GM23338 (cell line): ENCODE measurements around the gene ADAM11. TPM values are rescaled to one million over a fixed set of nuclear protein-coding genes. Genes with fewer than 3 reads are reported as not detected.
"Not testable (repeated sequence)": the region's sequence is repeated elsewhere in the genome, so short reads cannot be mapped to it uniquely, and the experiment has no call there.

ENCODE experiments used
- ATAC-seq: fragments of 200-7000 bp; cut with Tn5 transposase; 3 replicates; pipeline ENCODE4 v1.9.1; 2020
- DNase-seq: peaks from one replicate; pipeline ENCODE4 v3.0.0-alpha.2; 2015; ENCODE audit warnings: low spot score
- H2AFZ ChIP-seq: fragments of 200-600 bp; sonication (generic); 2 replicates; pipeline ENCODE4 v1.8.0; 2016; ENCODE audit warnings: antibody characterized with exemption, mild to moderate bottlenecking, moderate library complexity
- H3F3A ChIP-seq: fragments of 200-600 bp; sonication (generic); replicated peaks from 2 replicates; pipeline ENCODE4 v1.8.0; 2017; ENCODE audit warnings: antibody characterized with exemption, mixed run types, low read depth
- H3K27ac ChIP-seq: fragments of 200-600 bp; sonication (generic); 2 replicates; pipeline ENCODE4 v1.6.1; 2016; ENCODE audit warnings: low read depth
- H3K27me3 ChIP-seq: fragments of 200-600 bp; sonication (generic); 2 replicates; pipeline ENCODE4 v1.8.0; 2016; ENCODE audit warnings: mild to moderate bottlenecking, mixed run types, moderate library complexity; ENCODE audit not compliant: insufficient read depth
- H3K36me3 ChIP-seq: fragments of 200-600 bp; sonication (generic); 2 replicates; pipeline ENCODE4 v1.8.0; 2016; ENCODE audit warnings: mild to moderate bottlenecking; ENCODE audit not compliant: insufficient read depth
- H3K4me1 ChIP-seq: fragments of 200-600 bp; sonication (generic); 2 replicates; pipeline ENCODE4 v1.8.0; 2016; ENCODE audit warnings: mild to moderate bottlenecking, moderate library complexity; ENCODE audit not compliant: insufficient read depth
- H3K4me2 ChIP-seq: fragments of 200-600 bp; sonication (generic); 2 replicates; pipeline ENCODE4 v1.7.1; 2017; ENCODE audit warnings: mixed run types
- H3K4me3 ChIP-seq: fragments of 200-600 bp; sonication (generic); 2 replicates; pipeline ENCODE4 v1.6.1; 2016; ENCODE audit warnings: mixed run types
- H3K79me2 ChIP-seq: fragments of 200-600 bp; sonication (generic); replicated peaks from 2 replicates; pipeline ENCODE4 v1.8.0; 2017; ENCODE audit warnings: mild to moderate bottlenecking; ENCODE audit not compliant: insufficient read depth
- H3K9me2 ChIP-seq: fragments of 200-600 bp; sonication (generic); 2 replicates; pipeline ENCODE4 v1.8.0; 2017; ENCODE audit not compliant: insufficient read depth
- H4K20me1 ChIP-seq: fragments of 200-600 bp; sonication (generic); replicated peaks from 2 replicates; pipeline ENCODE4 v1.8.0; 2017; ENCODE audit warnings: mild to moderate bottlenecking; ENCODE audit not compliant: insufficient read depth
- H3K27ac Mint-ChIP-seq: 2 replicates; pipeline ENCODE4 v1.8.0; 2020; ENCODE audit warnings: inconsistent platforms, mild to moderate bottlenecking, moderate library complexity, mixed read lengths
- H3K27me3 Mint-ChIP-seq: 3 replicates; pipeline ENCODE4 v1.8.0; 2022; ENCODE audit warnings: low read depth, mild to moderate bottlenecking, moderate library complexity, mixed read lengths, inconsistent platforms; ENCODE audit not compliant: insufficient read depth, poor library complexity
- H3K36me3 Mint-ChIP-seq: 3 replicates; pipeline ENCODE4 v1.8.0; 2021; ENCODE audit warnings: low read depth, mild to moderate bottlenecking, inconsistent platforms, moderate library complexity, mixed read lengths
- H3K4me1 Mint-ChIP-seq: 3 replicates; pipeline ENCODE4 v1.8.0; 2020; ENCODE audit warnings: mild to moderate bottlenecking, inconsistent platforms, mixed read lengths
- H3K4me3 Mint-ChIP-seq: 3 replicates; pipeline ENCODE4 v1.8.0; 2021; ENCODE audit warnings: moderate library complexity, mild to moderate bottlenecking, inconsistent platforms, mixed read lengths
- H3K9me3 Mint-ChIP-seq: 3 replicates; pipeline ENCODE4 v1.8.0; 2020; ENCODE audit warnings: moderate library complexity, mild to moderate bottlenecking, inconsistent platforms, mixed read lengths
- CTCF ChIP-seq, 2 experiments: fragments of 200-600 bp in 1 of 2; sonication (generic) in 1 of 2; conservative IDR thresholded peaks; 2 replicates each; pipeline versions ENCODE4 v1.5.1 to v1.6.1; 2016 to 2017; ENCODE audit warnings: antibody characterized with exemption in 2 of 2, low read depth in 2 of 2, mild to moderate bottlenecking in 2 of 2, moderate library complexity in 1 of 2
- ETS1 ChIP-seq: IDR thresholded peaks from 2 replicates; pipeline ENCODE4 v1.6.1; 2016; ENCODE audit warnings: antibody characterized with exemption
- EZH2 ChIP-seq: fragments of 200-600 bp; sonication (generic); IDR thresholded peaks from one replicate; pipeline ENCODE4 v1.8.0; 2017; ENCODE audit warnings: antibody characterized with exemption, mild to moderate bottlenecking, low read depth; ENCODE audit not compliant: unreplicated experiment
- JUNB ChIP-seq: IDR thresholded peaks from one replicate; pipeline ENCODE4 v1.6.1; 2016; ENCODE audit warnings: antibody characterized with exemption; ENCODE audit not compliant: unreplicated experiment
- ZNF462 ChIP-seq: fragments of 250-450 bp; sonication (Bioruptor Pico); IDR thresholded peaks from 2 replicates; pipeline ENCODE4 v1.5.0; 2020; ENCODE audit warnings: mild to moderate bottlenecking, moderate library complexity
- polyA plus RNA-seq: library from polyadenylated mRNA; unstranded; fragments of >200 nt; fragmentation: Nextera tagmentation; extraction: Ambion mirVana; gene quantifications from 2 replicates; pipeline ENCODE4 v1.2.1, GENCODE V29; 2016
- total RNA-seq: library from RNA; depleted of rRNA; stranded (reverse); fragments of >200 nt; shearing (Covaris generic); gene quantifications from 2 replicates; pipeline ENCODE4 v1.2.3, GENCODE V29; 2014

Gene ADAM11
- total and polyA plus RNA-seq, 2 experiments from 2014 or later: 0.55 to 4.7 TPM

- no peak for TF ChIP-seq ZNF462 (CRISPR knock-in tag)
- no peak for TF ChIP-seq CTCF (conservative IDR thresholded peaks at IDR 0.05; ENCODE audit: low read depth in 2 of 2)
- no peak for TF ChIP-seq JUNB
- no peak for TF ChIP-seq ETS1
- no peak for TF ChIP-seq EZH2
Observed at GRCh38 chr17:44754276-44754675, 4.5 kb upstream of the ADAM11 start (continued).

- H3K4me1 ChIP-seq, DNase-seq, H3K4me2 ChIP-seq, H3K4me3 ChIP-seq, H3K9me3 Mint-ChIP-seq, H3K36me3 ChIP-seq, H3K4me1 Mint-ChIP-seq, H4K20me1 ChIP-seq, H3K27ac Mint-ChIP-seq, H3K27ac ChIP-seq, H3K9me2 ChIP-seq, H3F3A ChIP-seq, H2AFZ ChIP-seq, H3K4me3 Mint-ChIP-seq, ATAC-seq, H3K79me2 ChIP-seq: not testable (repeated sequence)
- Mint-ChIP-seq H3K36me3 (peaks cover 17% of the 10 kb centered on the region; the same call in 2 of the 3 replicates), H3K27me3 (peaks cover 36% of the 10 kb centered on the region)
- peaks cover 39% of the 10 kb centered on the region for H3K27me3 ChIP-seq
Observed at GRCh38 chr17:44755180-44755579, 3.6 kb upstream of the ADAM11 start.
